Retinal pigment epithelial cell (primary cell): ENCODE data around the gene UTP14C.

Experiments
- DNase-seq: peaks from one replicate; pipeline ENCODE4 v3.0.0-alpha.2; 2010; ENCODE audit warnings: low read depth
- H3K4me3 ChIP-seq: 2 replicates; pipeline ENCODE4 v1.5.1; 2011; ENCODE audit warnings: mild to moderate bottlenecking, low read length, control low read depth, moderate library complexity
- CTCF ChIP-seq: conservative IDR thresholded peaks from 2 replicates; pipeline ENCODE4 v1.5.1; 2011; ENCODE audit warnings: low read depth, low read length, control low read depth, inconsistent platforms

UTP14C gene

GRCh38 chr13:52012512-52012836, 12.0 kb upstream of the UTP14C start:
- no peak for DNase-seq
- no peak for TF ChIP-seq CTCF

GRCh38 chr13:52016296-52016695, 8.2 kb upstream of the UTP14C start:
- DNase-seq = no peak
- no peak overlapping the region for H3K4me3 ChIP-seq
- TF ChIP-seq CTCF = no peak

More at GRCh38 chr13:52012512-52012836, 12.0 kb upstream of the UTP14C start:
- peak overlapping the region; percentile 100 for H3K4me3 ChIP-seq

- no peak overlapping the region for H3K4me3 ChIP-seq
- DNase-seq = no peak
- TF ChIP-seq CTCF = no peak
These were observed 4.3 kb upstream of the UTP14C start for GRCh38 chr13:52020191-52020590.

- no peak for DNase-seq
- no peak overlapping the region for H3K4me3 ChIP-seq
- no peak for TF ChIP-seq CTCF
These were observed 2.1 kb upstream of the UTP14C start for GRCh38 chr13:52022356-52022755.

GRCh38 chr13:52025475-52026245, 1.2 kb downstream of the UTP14C start:
- no peak overlapping the region for H3K4me3 ChIP-seq
- TF ChIP-seq CTCF = no peak
- DNase-seq = no peak

GRCh38 chr13:52026246-52026626, 1.7 kb downstream of the UTP14C start:
- no peak for TF ChIP-seq CTCF
- DNase-seq = no peak
- no peak overlapping the region for H3K4me3 ChIP-seq

- DNase-seq = no peak
- H3K4me3 ChIP-seq = no peak overlapping the region
- TF ChIP-seq CTCF = no peak
These were observed 3.3 kb downstream of the UTP14C start for GRCh38 chr13:52027832-52028231.
